MM.1S (cell line): Measurements from ENCODE around the gene UCP3.

Experiments
- CTCF ChIP-seq: fragments of 300-600 bp; sonication (generic); IDR thresholded peaks from 2 replicates; pipeline ENCODE4 v1.5.1; 2016; ENCODE audit warnings: antibody characterized with exemption, low read length, mixed read lengths
- EZH2 ChIP-seq: fragments of 300-600 bp; sonication (generic); optimal IDR thresholded peaks from 2 replicates; pipeline ENCODE3; 2017; ENCODE audit warnings: low read depth, mild to moderate bottlenecking, antibody characterized with exemption, low read length, mixed read lengths
- EZH2phosphoT487 ChIP-seq: fragments of 300-600 bp; sonication (generic); IDR thresholded peaks from 2 replicates; pipeline ENCODE4 v1.6.1; 2018; ENCODE audit warnings: antibody characterized with exemption, low read length

GRCh38 chr11:74017631-74018030 is 8.7 kb upstream of the UCP3 start:
- TF ChIP-seq CTCF: no peak
- TF ChIP-seq EZH2phosphoT487: no peak
- no peak for TF ChIP-seq EZH2
